Measurements from ENCODE around the gene ELOVL2. TPM values are rescaled to one million over a fixed set of nuclear protein-coding genes. Genes with fewer than 3 reads are reported as not detected.

The ELOVL2 gene
- total and polyA plus RNA-seq, 7 experiments from 2014 or later, result not detected

DNA sequence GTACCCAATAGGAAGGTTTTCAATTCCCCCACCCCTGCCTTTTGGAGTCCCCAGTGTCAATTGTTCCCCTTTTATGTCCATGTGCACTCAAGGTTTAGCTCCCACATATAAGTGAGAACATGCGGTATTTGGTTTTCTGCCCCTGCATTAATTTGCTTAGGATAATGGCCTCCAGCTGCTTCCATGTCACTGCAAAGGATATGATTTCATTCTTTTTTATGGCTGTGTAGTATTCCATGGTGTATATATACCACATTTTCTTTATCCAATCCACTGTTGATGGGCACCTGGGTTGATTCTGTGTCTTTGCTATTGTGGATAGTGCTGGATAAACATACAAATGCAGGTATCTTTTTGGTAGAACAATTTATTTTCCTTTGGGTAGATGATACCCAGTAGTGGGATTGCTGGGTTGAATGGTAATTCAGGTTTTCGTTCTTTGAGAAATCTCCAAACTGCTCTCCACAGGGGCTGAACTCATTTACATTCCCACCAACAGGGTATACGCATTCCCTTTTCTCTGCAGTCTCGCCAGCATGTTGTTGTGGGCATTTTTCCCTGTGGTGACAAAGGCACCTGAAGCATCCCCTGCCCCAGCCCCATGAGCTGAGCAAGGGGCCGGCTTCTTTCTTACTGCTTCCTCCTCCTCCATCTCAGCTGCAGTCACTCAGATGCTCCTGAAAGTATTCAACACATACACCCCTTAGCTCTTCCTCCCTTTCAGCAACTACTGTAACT lies 66.7 kb downstream of the ELOVL2 start:
- H3K4me1 Mint-ChIP-seq, result no peaks in the 10 kb centered on the region
- peaks cover 0 to 19% (median 11%) of the 10 kb centered on the region in 5 donors for H3K27me3 Mint-ChIP-seq
- no peak overlapping the region for H3K4me3 ChIP-seq (ENCODE audit: low read length)
- H3K36me3 ChIP-seq (ENCODE audit: control insufficient read depth in 2 of 3, insufficient read depth in 3 of 3, low read length in 3 of 3), result no peaks in the 10 kb centered on the region
- no peaks in the 10 kb centered on the region for H3K4me1 ChIP-seq (ENCODE audit: control insufficient read depth in 2 of 2, insufficient read depth in 2 of 2, low read length in 2 of 2)
- no peaks in the 10 kb centered on the region for H3K9me3 ChIP-seq (ENCODE audit: control insufficient read depth in 2 of 3, low read length in 3 of 3)
- no peaks in the 10 kb centered on the region for H3K36me3 Mint-ChIP-seq
- peaks cover 0 to 3% of the 10 kb centered on the region in 2 donors for H3K27me3 ChIP-seq (ENCODE audit: control insufficient read depth in 2 of 2, insufficient read depth in 2 of 2, low read length in 2 of 2)
- ChIA-PET CTCF (no interaction called here), POLR2A (no interaction called here)
- no peak overlapping the region for H3K27ac ChIP-seq (ENCODE audit: low read depth, low read length)
- DNase-seq (no peak), ATAC-seq (no peak)
- no peak overlapping the region for H3K4me3 Mint-ChIP-seq
- intact Hi-C loops (cut with micrococcal nuclease), result no loop called here
- no peak overlapping the region for H3K27ac Mint-ChIP-seq
- no peaks in the 10 kb centered on the region for H3K9me3 Mint-ChIP-seq

DNA sequence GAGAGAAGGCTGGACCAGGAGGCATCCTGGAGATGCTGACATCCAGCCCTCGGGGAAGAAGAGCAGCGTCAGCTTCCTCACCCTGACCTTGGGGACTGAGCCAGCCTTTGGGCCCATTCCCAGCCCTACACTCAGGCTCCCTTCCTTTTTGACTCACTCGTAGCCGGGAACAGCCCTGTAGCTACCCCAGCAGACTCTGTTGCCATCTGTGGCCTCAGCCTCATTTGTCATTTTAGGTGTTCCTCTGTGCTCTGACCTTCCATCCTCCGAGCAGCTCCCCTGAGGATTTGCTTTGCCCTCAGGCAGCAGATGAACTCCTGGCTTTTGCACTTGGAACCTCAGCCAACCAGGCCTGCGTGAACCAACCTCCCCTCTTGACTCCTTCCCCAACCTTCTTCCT lies 67.5 kb downstream of the ELOVL2 start:
- POLR2A ChIA-PET, result no interaction called here
- no peaks in the 10 kb centered on the region for H3K4me1 Mint-ChIP-seq

DNA sequence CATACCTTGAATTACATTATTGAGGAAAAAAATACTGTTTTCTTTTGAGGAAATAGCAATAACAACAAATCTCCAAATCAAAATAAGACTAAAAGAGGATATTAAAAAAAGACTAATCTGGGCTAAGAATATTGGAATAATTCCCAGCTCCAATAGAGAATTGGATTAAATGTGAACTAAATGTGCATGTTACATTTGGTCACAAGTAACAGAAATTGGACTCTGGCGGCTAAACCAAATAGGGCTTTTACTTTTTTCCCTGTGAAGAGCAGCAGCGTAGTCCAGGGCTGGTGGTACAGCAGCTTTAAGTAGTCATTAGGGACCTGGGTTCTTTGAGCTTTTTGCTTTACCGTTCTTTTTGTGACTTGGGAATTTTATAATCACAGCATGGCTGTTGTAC lies 71.9 kb downstream of the ELOVL2 start:
- no peak for ATAC-seq

More for the DNA sequence above, 67.5 kb downstream of the ELOVL2 start:
- H3K9me3 Mint-ChIP-seq, result no peaks in the 10 kb centered on the region
- H3K27ac ChIP-seq (ENCODE audit: low read depth, low read length), result no peak overlapping the region
- no peaks in the 10 kb centered on the region for H3K9me3 ChIP-seq (ENCODE audit: control insufficient read depth in 2 of 3, low read length in 3 of 3)
- H3K4me3 Mint-ChIP-seq, result no peak overlapping the region
- intact Hi-C loops (cut with micrococcal nuclease), result no loop called here
- no peak overlapping the region for H3K4me3 ChIP-seq (ENCODE audit: low read length)
- DNase-seq, result no peak
- no peak for ATAC-seq
- no peaks in the 10 kb centered on the region for H3K4me1 ChIP-seq (ENCODE audit: control insufficient read depth in 2 of 2, insufficient read depth in 2 of 2, low read length in 2 of 2)
- H3K27ac Mint-ChIP-seq, result no peak overlapping the region
- H3K27me3 Mint-ChIP-seq, result peaks cover 0 to 18% (median 11%) of the 10 kb centered on the region in 5 donors
- no peaks in the 10 kb centered on the region for H3K36me3 Mint-ChIP-seq
- peaks cover 0 to 3% of the 10 kb centered on the region in 2 donors for H3K27me3 ChIP-seq (ENCODE audit: control insufficient read depth in 2 of 2, insufficient read depth in 2 of 2, low read length in 2 of 2)
- CTCF ChIA-PET, result no interaction called here
- H3K36me3 ChIP-seq (ENCODE audit: control insufficient read depth in 2 of 3, insufficient read depth in 3 of 3, low read length in 3 of 3), result no peaks in the 10 kb centered on the region

DNA sequence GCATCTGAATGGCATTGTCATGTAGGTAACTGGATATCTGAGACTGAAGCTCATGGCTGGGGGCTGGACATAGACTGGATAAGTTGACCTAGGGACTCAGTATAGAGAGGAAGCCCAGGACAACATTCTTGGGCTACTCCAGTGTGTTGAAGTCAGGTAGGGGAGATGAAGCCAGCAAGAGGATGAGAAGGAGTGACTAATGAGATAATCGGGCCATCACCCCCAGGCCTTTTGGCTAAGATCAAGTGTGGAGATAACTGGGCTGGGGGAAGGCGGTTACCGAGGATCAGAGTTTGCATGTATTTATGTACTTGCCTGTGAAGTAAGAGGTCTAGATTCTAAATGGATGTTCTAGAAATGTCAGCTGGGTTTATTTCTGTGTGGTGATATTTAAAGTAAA lies 73.4 kb downstream of the ELOVL2 start:
- Mint-ChIP-seq H3K9me3 (peaks cover 0 to 21% (median 5%) of the 10 kb centered on the region in 11 donors), H3K4me3 (no peak overlapping the region), H3K4me1 (peaks cover 0 to 1% (median 0%) of the 10 kb centered on the region in 7 donors), H3K36me3 (no peaks in the 10 kb centered on the region), H3K27ac (no peak overlapping the region), H3K27me3 (peaks cover 4 to 16% (median 14%) of the 10 kb centered on the region in 5 donors)
- intact Hi-C loops (cut with micrococcal nuclease), result no loop called here
- no peak overlapping the region for H3K27ac ChIP-seq (ENCODE audit: low read depth, low read length)
- no peaks in the 10 kb centered on the region for H3K27me3 ChIP-seq (ENCODE audit: control insufficient read depth in 2 of 2, insufficient read depth in 2 of 2, low read length in 2 of 2)
- ChIA-PET POLR2A (no interaction called here), CTCF (no interaction called here)
- H3K4me3 ChIP-seq (ENCODE audit: low read length), result no peak overlapping the region
- no peaks in the 10 kb centered on the region for H3K36me3 ChIP-seq (ENCODE audit: control insufficient read depth in 2 of 3, insufficient read depth in 3 of 3, low read length in 3 of 3)
- H3K9me3 ChIP-seq (ENCODE audit: control insufficient read depth in 2 of 3, low read length in 3 of 3), result no peaks in the 10 kb centered on the region
- no peak for ATAC-seq
- no peaks in the 10 kb centered on the region for H3K4me1 ChIP-seq (ENCODE audit: control insufficient read depth in 2 of 2, insufficient read depth in 2 of 2, low read length in 2 of 2)
- no peak for DNase-seq

More for the DNA sequence above, 71.9 kb downstream of the ELOVL2 start:
- Mint-ChIP-seq H3K4me3 (no peak overlapping the region), H3K4me1 (peaks cover 0 to 1% (median 0%) of the 10 kb centered on the region in 7 donors), H3K27ac (no peak overlapping the region), H3K9me3 (peaks cover 0 to 8% (median 1%) of the 10 kb centered on the region in 11 donors), H3K27me3 (peaks cover 4 to 16% (median 12%) of the 10 kb centered on the region in 5 donors), H3K36me3 (no peaks in the 10 kb centered on the region)
- CTCF ChIA-PET, result no interaction called here
- intact Hi-C loops (cut with micrococcal nuclease), result no loop called here
- H3K9me3 ChIP-seq (ENCODE audit: control insufficient read depth in 2 of 3, low read length in 3 of 3), result no peaks in the 10 kb centered on the region
- H3K36me3 ChIP-seq (ENCODE audit: control insufficient read depth in 2 of 3, insufficient read depth in 3 of 3, low read length in 3 of 3), result no peaks in the 10 kb centered on the region
- no peaks in the 10 kb centered on the region for H3K4me1 ChIP-seq (ENCODE audit: control insufficient read depth in 2 of 2, insufficient read depth in 2 of 2, low read length in 2 of 2)
- no peak for DNase-seq
- POLR2A ChIA-PET, result no interaction called here
- no peak overlapping the region for H3K27ac ChIP-seq (ENCODE audit: low read depth, low read length)
- H3K27me3 ChIP-seq (ENCODE audit: control insufficient read depth in 2 of 2, insufficient read depth in 2 of 2, low read length in 2 of 2), result no peaks in the 10 kb centered on the region
- H3K4me3 ChIP-seq (ENCODE audit: low read length), result no peak overlapping the region

DNA sequence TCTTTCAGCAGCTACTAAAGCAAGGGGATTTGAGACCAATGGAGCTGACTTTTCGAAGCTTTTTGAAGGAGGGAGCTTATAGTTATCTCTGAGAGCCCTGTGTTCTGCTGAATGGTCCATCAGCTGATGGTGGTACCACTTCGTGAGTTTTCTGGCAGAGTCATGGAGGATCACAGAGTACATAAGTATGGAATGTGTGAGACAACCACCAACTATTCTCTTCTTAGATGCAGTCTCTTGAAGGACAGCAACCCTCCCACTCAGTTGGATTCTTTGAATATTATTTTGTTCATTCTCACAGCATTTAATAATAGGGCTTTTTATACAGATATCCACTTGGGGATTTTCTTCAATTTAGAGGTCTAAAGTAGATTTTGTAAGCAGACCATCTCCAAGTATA lies 75.3 kb downstream of the ELOVL2 start:
- H3K4me3 Mint-ChIP-seq, result no peak overlapping the region
- H3K27me3 Mint-ChIP-seq, result peaks cover 10 to 25% (median 23%) of the 10 kb centered on the region in 5 donors
- Histone ChIP-seq H3K9me3 (ENCODE audit: control insufficient read depth in 2 of 3, low read length in 3 of 3) (no peaks in the 10 kb centered on the region), H3K27me3 (ENCODE audit: control insufficient read depth in 2 of 2, insufficient read depth in 2 of 2, low read length in 2 of 2) (no peaks in the 10 kb centered on the region), H3K4me3 (ENCODE audit: low read length) (no peak overlapping the region), H3K36me3 (ENCODE audit: control insufficient read depth in 2 of 3, insufficient read depth in 3 of 3, low read length in 3 of 3) (no peaks in the 10 kb centered on the region), H3K4me1 (ENCODE audit: control insufficient read depth in 2 of 2, insufficient read depth in 2 of 2, low read length in 2 of 2) (no peaks in the 10 kb centered on the region), H3K27ac (ENCODE audit: low read depth, low read length) (no peak overlapping the region)
- peaks cover 0 to 1% (median 0%) of the 10 kb centered on the region in 7 donors for H3K4me1 Mint-ChIP-seq
- DNase-seq, result no peak
- H3K27ac Mint-ChIP-seq, result no peak overlapping the region
- no peak for ATAC-seq
- ChIA-PET CTCF (no interaction called here), POLR2A (no interaction called here)
- peaks cover 0 to 32% (median 8%) of the 10 kb centered on the region in 11 donors for H3K9me3 Mint-ChIP-seq
- intact Hi-C loops (cut with micrococcal nuclease), result no loop called here
- H3K36me3 Mint-ChIP-seq, result no peaks in the 10 kb centered on the region

DNA sequence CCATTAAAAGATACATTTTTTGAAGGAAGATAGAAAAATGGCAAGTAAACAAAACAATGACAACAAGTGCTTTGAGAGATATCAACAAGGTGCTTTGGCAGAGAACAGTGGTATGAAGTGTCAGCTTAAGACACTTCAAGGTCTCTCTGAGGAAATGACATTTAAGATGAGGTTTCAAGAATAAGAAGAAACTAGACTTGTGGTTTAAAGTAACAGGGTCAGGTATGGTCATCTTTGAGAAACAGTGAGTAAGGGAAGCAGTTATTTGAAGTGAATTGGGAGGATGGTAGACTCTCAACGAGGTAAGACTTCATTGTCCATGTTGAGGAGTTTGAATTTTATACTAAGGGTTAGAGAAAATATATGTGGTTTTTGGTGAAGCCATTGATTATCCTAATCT lies 79.4 kb downstream of the ELOVL2 start:
- H3K4me1 ChIP-seq (ENCODE audit: control insufficient read depth in 2 of 2, insufficient read depth in 2 of 2, low read length in 2 of 2), result no peaks in the 10 kb centered on the region
- ChIA-PET POLR2A (no interaction called here), CTCF (no interaction called here)
- Mint-ChIP-seq H3K36me3 (no peaks in the 10 kb centered on the region), H3K27ac (no peak overlapping the region), H3K4me3 (no peak overlapping the region), H3K27me3 (peaks cover 16 to 40% (median 21%) of the 10 kb centered on the region in 5 donors), H3K4me1 (peaks cover 0 to 1% (median 0%) of the 10 kb centered on the region in 7 donors), H3K9me3 (peaks cover 0 to 32% (median 10%) of the 10 kb centered on the region in 11 donors)
- no peaks in the 10 kb centered on the region for H3K27me3 ChIP-seq (ENCODE audit: control insufficient read depth in 2 of 2, insufficient read depth in 2 of 2, low read length in 2 of 2)
- no peaks in the 10 kb centered on the region for H3K36me3 ChIP-seq (ENCODE audit: control insufficient read depth in 2 of 3, insufficient read depth in 3 of 3, low read length in 3 of 3)
- no peak for ATAC-seq
- no peak for DNase-seq
- no peak overlapping the region for H3K27ac ChIP-seq (ENCODE audit: low read depth, low read length)
- no peak overlapping the region for H3K4me3 ChIP-seq (ENCODE audit: low read length)
- intact Hi-C loops (cut with micrococcal nuclease), result no loop called here
- no peaks in the 10 kb centered on the region for H3K9me3 ChIP-seq (ENCODE audit: control insufficient read depth in 2 of 3, low read length in 3 of 3)

DNA sequence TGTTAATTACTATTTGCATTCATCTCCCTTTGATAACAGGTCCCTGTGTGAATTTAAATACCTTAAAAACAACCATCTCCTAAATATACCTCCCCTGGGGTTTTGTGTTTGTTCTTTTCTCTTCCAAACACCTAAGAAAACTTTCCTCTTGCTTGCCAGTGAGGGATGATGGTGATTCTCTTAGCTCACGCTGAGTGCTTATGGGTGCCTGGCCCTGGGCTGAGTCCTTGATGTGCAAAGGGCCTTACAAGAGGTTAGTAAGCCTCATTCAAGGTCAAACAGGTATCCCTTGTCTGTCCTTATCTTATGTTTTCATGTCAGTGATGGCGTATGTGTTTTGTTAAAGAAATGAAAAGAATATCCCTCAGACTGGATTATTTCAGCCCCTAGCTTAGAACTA lies 81.0 kb downstream of the ELOVL2 start:
- H3K9me3 Mint-ChIP-seq, result peaks cover 0 to 32% (median 10%) of the 10 kb centered on the region in 11 donors
- H3K4me3 Mint-ChIP-seq, result no peak overlapping the region
- no peaks in the 10 kb centered on the region for H3K4me1 ChIP-seq (ENCODE audit: control insufficient read depth in 2 of 2, insufficient read depth in 2 of 2, low read length in 2 of 2)
- intact Hi-C loops (cut with micrococcal nuclease), result no loop called here
- DNase-seq (no peak), ATAC-seq (no peak)
- no peaks in the 10 kb centered on the region for H3K9me3 ChIP-seq (ENCODE audit: control insufficient read depth in 2 of 3, low read length in 3 of 3)
- H3K36me3 ChIP-seq (ENCODE audit: control insufficient read depth in 2 of 3, insufficient read depth in 3 of 3, low read length in 3 of 3), result no peaks in the 10 kb centered on the region
- H3K27me3 ChIP-seq (ENCODE audit: control insufficient read depth in 2 of 2, insufficient read depth in 2 of 2, low read length in 2 of 2), result no peaks in the 10 kb centered on the region
- no peak overlapping the region for H3K4me3 ChIP-seq (ENCODE audit: low read length)
- no peak overlapping the region for H3K27ac ChIP-seq (ENCODE audit: low read depth, low read length)
- no peak overlapping the region for H3K27ac Mint-ChIP-seq
- ChIA-PET CTCF (no interaction called here), POLR2A (no interaction called here)
- H3K27me3 Mint-ChIP-seq, result peaks cover 17 to 41% (median 24%) of the 10 kb centered on the region in 5 donors
- H3K36me3 Mint-ChIP-seq, result no peaks in the 10 kb centered on the region
- no peaks in the 10 kb centered on the region for H3K4me1 Mint-ChIP-seq

All from naive thymus-derived CD4-positive, alpha-beta T cell (primary cell).